CD4-positive, CD25-positive, alpha-beta regulatory T cell (primary cell): ENCODE data around the gene SHKBP1. TPM values are rescaled to one million over a fixed set of nuclear protein-coding genes. Genes with fewer than 3 reads are reported as not detected.
A peak's percentile ranks its signal among the peaks of the same experiment; 100 is the strongest.
"Not testable (repeated sequence)": the region's sequence is repeated elsewhere in the genome, so short reads cannot be mapped to it uniquely, and the experiment has no call there.

Experiments
- ATAC-seq, 2 donors: fragments of 150-1000 bp; cut with Tn5 transposase; one replicate each; pipeline ENCODE4 v1.10.0; 2021; ENCODE audit warnings: low read depth in 2 of 2, moderate number of reproducible peaks in 2 of 2, moderate library complexity in 1 of 2
- DNase-seq, 3 donors: peaks; one replicate each; pipeline versions ENCODE4 v3.0.0 to v3.0.0-alpha.2; 2012 to 2022; ENCODE audit warnings: mixed read lengths in 1 of 3
- H3K27ac ChIP-seq: one replicate; pipeline ENCODE4 v1.7.0; 2013; ENCODE audit warnings: mild to moderate bottlenecking, low read length; ENCODE audit not compliant: insufficient read depth, poor library complexity, severe bottlenecking
- H3K27me3 ChIP-seq: one replicate; pipeline ENCODE4 v1.7.0; 2013; ENCODE audit warnings: low read length; ENCODE audit not compliant: control insufficient read depth, insufficient read depth
- H3K36me3 ChIP-seq: one replicate; pipeline ENCODE4 v1.7.0; 2013; ENCODE audit warnings: mild to moderate bottlenecking, low read length, moderate library complexity; ENCODE audit not compliant: control insufficient read depth, insufficient read depth
- H3K4me1 ChIP-seq: 2 replicates; pipeline ENCODE4 v1.7.0; 2013; ENCODE audit warnings: mild to moderate bottlenecking, low read length; ENCODE audit not compliant: insufficient read depth, control insufficient read depth, poor library complexity, severe bottlenecking
- H3K4me3 ChIP-seq: one replicate; pipeline ENCODE4 v1.7.0; 2013; ENCODE audit warnings: low read depth, mild to moderate bottlenecking, low read length, moderate library complexity
- H3K9me3 ChIP-seq, 2 experiments: 1 replicate in 1 of 2; 2 replicates in 1 of 2; pipeline ENCODE4 v1.7.0; 2013; ENCODE audit warnings: low read length in 2 of 2, mild to moderate bottlenecking in 1 of 2, moderate library complexity in 1 of 2; ENCODE audit not compliant: control insufficient read depth in 2 of 2
- H3K27ac Mint-ChIP-seq, 3 donors: one replicate each; pipeline ENCODE4 v1.8.0; 2020 to 2022; ENCODE audit warnings: mild to moderate bottlenecking in 3 of 3, mixed read lengths in 3 of 3, moderate library complexity in 2 of 3
- H3K27me3 Mint-ChIP-seq: one replicate; pipeline ENCODE4 v1.8.0; 2022; ENCODE audit warnings: mild to moderate bottlenecking, mixed read lengths
- H3K36me3 Mint-ChIP-seq: one replicate; pipeline ENCODE4 v1.8.0; 2020; ENCODE audit warnings: mixed read lengths
- H3K4me1 Mint-ChIP-seq, 4 donors: one replicate each; pipeline ENCODE4 v1.8.0; 2020 to 2022; ENCODE audit warnings: mixed read lengths in 4 of 4, mild to moderate bottlenecking in 1 of 4
- H3K4me3 Mint-ChIP-seq, 4 donors: one replicate each; pipeline ENCODE4 v1.8.0; 2020 to 2022; ENCODE audit warnings: mild to moderate bottlenecking in 4 of 4, mixed read lengths in 4 of 4, moderate library complexity in 3 of 4
- H3K9me3 Mint-ChIP-seq, 7 donors: one replicate each; pipeline ENCODE4 v1.8.0; 2020 to 2022; ENCODE audit warnings: mixed read lengths in 7 of 7, mild to moderate bottlenecking in 3 of 7, moderate library complexity in 2 of 7
- polyA plus RNA-seq, 4 donors: library from polyadenylated mRNA; unstranded; fragments of 300-500 nt; fragmentation: Illumina TruSeq; gene quantifications; one replicate each; pipeline ENCODE4 v1.2.3, GENCODE V29; 2021
- total RNA-seq: library from RNA; stranded (reverse); gene quantifications from one replicate; pipeline ENCODE4 v1.2.3, GENCODE V29; 2022

The SHKBP1 gene
- total and polyA plus RNA-seq, 5 donors from 2014 or later, result 120 to 195 (median 165) TPM

GRCh38 chr19:40534148-40534547, 42.5 kb upstream of the SHKBP1 start:
- H3K27ac Mint-ChIP-seq, result no peak overlapping the region

GRCh38 chr19:40539070-40539469, 37.6 kb upstream of the SHKBP1 start:
- no peak overlapping the region for H3K27ac Mint-ChIP-seq
- ATAC-seq (no peak), DNase-seq (no peak)
- peaks cover under 1 to 5% of the 10 kb centered on the region in 2 experiments for H3K9me3 ChIP-seq
- no peak overlapping the region for H3K4me3 ChIP-seq
- H3K4me1 Mint-ChIP-seq, result no peaks in the 10 kb centered on the region
- H3K4me1 ChIP-seq, result no peaks in the 10 kb centered on the region
- H3K36me3 Mint-ChIP-seq, result no peaks in the 10 kb centered on the region
- H3K36me3 ChIP-seq, result no peaks in the 10 kb centered on the region
- H3K27me3 Mint-ChIP-seq, result peaks cover 13% of the 10 kb centered on the region
- H3K27ac ChIP-seq, result no peak overlapping the region
- no peaks in the 10 kb centered on the region for H3K27me3 ChIP-seq
- H3K9me3 Mint-ChIP-seq, result peaks cover 0 to 2% (median 0%) of the 10 kb centered on the region in 7 donors
- H3K4me3 Mint-ChIP-seq, result no peak overlapping the region

More at GRCh38 chr19:40534148-40534547, 42.5 kb upstream of the SHKBP1 start:
- H3K4me1 ChIP-seq, result peaks cover 11% of the 10 kb centered on the region
- no peaks in the 10 kb centered on the region for H3K36me3 ChIP-seq
- H3K9me3 ChIP-seq, result peaks cover 2 to 5% of the 10 kb centered on the region in 2 experiments
- Mint-ChIP-seq H3K36me3 (no peaks in the 10 kb centered on the region), H3K27me3 (peaks cover 44% of the 10 kb centered on the region), H3K9me3 (peaks cover 0 to 10% (median 3%) of the 10 kb centered on the region in 7 donors), H3K4me3 (no peak overlapping the region), H3K4me1 (peaks cover 4 to 13% (median 8%) of the 10 kb centered on the region in 4 donors)
- no peak for DNase-seq
- no peak overlapping the region for H3K4me3 ChIP-seq
- H3K27ac ChIP-seq, result no peak overlapping the region
- no peak for ATAC-seq
- H3K27me3 ChIP-seq, result peaks cover 9% of the 10 kb centered on the region

GRCh38 chr19:40542202-40542859, 34.3 kb upstream of the SHKBP1 start:
- Histone ChIP-seq H3K9me3 (no peaks in the 10 kb centered on the region), H3K27ac (no peak overlapping the region), H3K27me3 (peaks cover 4% of the 10 kb centered on the region), H3K36me3 (no peaks in the 10 kb centered on the region), H3K4me1 (no peaks in the 10 kb centered on the region), H3K4me3 (no peak overlapping the region)
- no peak for DNase-seq
- H3K36me3 Mint-ChIP-seq, result no peaks in the 10 kb centered on the region
- no peak for ATAC-seq
- H3K9me3 Mint-ChIP-seq, result peaks cover 0 to 4% (median 0%) of the 10 kb centered on the region in 7 donors
- H3K27ac Mint-ChIP-seq, result no peak overlapping the region
- no peak overlapping the region for H3K4me3 Mint-ChIP-seq
- no peaks in the 10 kb centered on the region for H3K4me1 Mint-ChIP-seq
- peaks cover 4% of the 10 kb centered on the region for H3K27me3 Mint-ChIP-seq

- H3K27me3 ChIP-seq, result peaks cover 6% of the 10 kb centered on the region
- no peak overlapping the region for H3K27ac ChIP-seq
- Mint-ChIP-seq H3K4me1 (no peaks in the 10 kb centered on the region), H3K9me3 (peaks cover 0 to 4% (median 0%) of the 10 kb centered on the region in 7 donors), H3K36me3 (no peaks in the 10 kb centered on the region), H3K4me3 (no peak overlapping the region), H3K27ac (no peak overlapping the region), H3K27me3 (peaks cover 4% of the 10 kb centered on the region)
- no peaks in the 10 kb centered on the region for H3K4me1 ChIP-seq
- no peaks in the 10 kb centered on the region for H3K36me3 ChIP-seq
- DNase-seq, result no peak
- no peaks in the 10 kb centered on the region for H3K9me3 ChIP-seq
- no peak for ATAC-seq
- no peak overlapping the region for H3K4me3 ChIP-seq
These were observed 33.6 kb upstream of the SHKBP1 start for GRCh38 chr19:40543029-40543597.

GRCh38 chr19:40546153-40546841, 30.4 kb upstream of the SHKBP1 start:
- not testable (repeated sequence) for H3K4me1 ChIP-seq, H3K27me3 ChIP-seq, H3K4me3 Mint-ChIP-seq, H3K9me3 Mint-ChIP-seq, DNase-seq, H3K9me3 ChIP-seq, H3K27ac ChIP-seq, H3K4me3 ChIP-seq, H3K36me3 Mint-ChIP-seq, H3K36me3 ChIP-seq, ATAC-seq
- peaks cover 0 to 10% (median 5%) of the 10 kb centered on the region in 4 donors for H3K4me1 Mint-ChIP-seq
- peak overlapping the region in 1 of 3 donors; percentile 18 for H3K27ac Mint-ChIP-seq
- peaks cover 27% of the 10 kb centered on the region for H3K27me3 Mint-ChIP-seq

- not testable (repeated sequence) for H3K9me3 ChIP-seq, H3K36me3 Mint-ChIP-seq, H3K4me3 Mint-ChIP-seq, H3K27ac ChIP-seq, H3K4me3 ChIP-seq, H3K27me3 ChIP-seq, H3K27ac Mint-ChIP-seq, H3K4me1 ChIP-seq, H3K36me3 ChIP-seq, H3K9me3 Mint-ChIP-seq, DNase-seq, ATAC-seq
- H3K4me1 Mint-ChIP-seq, result peaks cover 0 to 10% (median 5%) of the 10 kb centered on the region in 4 donors
- H3K27me3 Mint-ChIP-seq, result peaks cover 35% of the 10 kb centered on the region
These were observed 29.5 kb upstream of the SHKBP1 start for GRCh38 chr19:40547190-40547589.

GRCh38 chr19:40547836-40548235, 28.8 kb upstream of the SHKBP1 start:
- Histone ChIP-seq H3K4me1 (peaks cover 5% of the 10 kb centered on the region), H3K27ac (no peak overlapping the region), H3K36me3 (no peaks in the 10 kb centered on the region), H3K27me3 (peaks cover 11% of the 10 kb centered on the region), H3K4me3 (no peak overlapping the region), H3K9me3 (no peaks in the 10 kb centered on the region)
- ATAC-seq (no peak), DNase-seq (no peak)
- H3K27me3 Mint-ChIP-seq, result peaks cover 40% of the 10 kb centered on the region
- H3K4me3 Mint-ChIP-seq, result no peak overlapping the region
- no peaks in the 10 kb centered on the region for H3K36me3 Mint-ChIP-seq
- H3K27ac Mint-ChIP-seq, result no peak overlapping the region
- H3K4me1 Mint-ChIP-seq, result peaks cover 0 to 10% (median 5%) of the 10 kb centered on the region in 4 donors
- peaks cover 0 to 4% (median 0%) of the 10 kb centered on the region in 7 donors for H3K9me3 Mint-ChIP-seq
